SU-DHL-6 (cell line): ENCODE results near the gene SHROOM1.

Experiments used
- H2AFZ ChIP-seq: fragments of 200-600 bp; sonication (generic); 2 replicates; pipeline ENCODE4 v1.6.1; 2014; ENCODE audit warnings: low read depth, mild to moderate bottlenecking, moderate library complexity, mixed read lengths, antibody characterized with exemption, low read length; ENCODE audit not compliant: severe bottlenecking
- H3F3A ChIP-seq: fragments of 200-600 bp; shearing (Covaris generic); 2 replicates; pipeline ENCODE4 v1.6.0; 2016; ENCODE audit warnings: antibody characterized with exemption, mild to moderate bottlenecking; ENCODE audit not compliant: insufficient read depth
- H3K27ac ChIP-seq: fragments of 200-600 bp; sonication (generic); 2 replicates; pipeline ENCODE4 v1.5.1; 2016; ENCODE audit warnings: low read depth, mild to moderate bottlenecking, low read length, moderate library complexity, mixed read lengths
- H3K27me3 ChIP-seq: fragments of 200-600 bp; sonication (generic), shearing (Covaris generic); 2 replicates; pipeline ENCODE4 v1.6.0; 2014; ENCODE audit warnings: mild to moderate bottlenecking, low read length
- H3K36me3 ChIP-seq: fragments of 200-600 bp; sonication (generic); 2 replicates; pipeline ENCODE4 v1.6.1; 2014; ENCODE audit warnings: mild to moderate bottlenecking, low read length, mixed read lengths
- H3K4me2 ChIP-seq: fragments of 300-600, 200-600 bp; shearing (Covaris generic), sonication (generic); 2 replicates; pipeline ENCODE4 v1.6.0; 2014; ENCODE audit warnings: low read length, low read depth, mild to moderate bottlenecking; ENCODE audit not compliant: poor library complexity, severe bottlenecking
- H3K4me3 ChIP-seq: fragments of 200-600 bp; sonication (generic); 2 replicates; pipeline ENCODE4 v1.5.1; 2014; ENCODE audit warnings: antibody characterized with exemption, low read length, mild to moderate bottlenecking, mixed read lengths; ENCODE audit not compliant: insufficient read depth, poor library complexity, severe bottlenecking
- H3K79me2 ChIP-seq: fragments of 200-600 bp; sonication (generic); 2 replicates; pipeline ENCODE4 v1.6.1; 2014; ENCODE audit warnings: mild to moderate bottlenecking, low read length, moderate library complexity; ENCODE audit not compliant: insufficient read depth
- H3K9ac ChIP-seq: fragments of 200-600 bp; sonication (generic); 2 replicates; pipeline ENCODE4 v1.7.0; 2014; ENCODE audit warnings: mild to moderate bottlenecking, low read length
- H3K9me2 ChIP-seq: fragments of 200-600 bp; sonication (generic); replicated peaks from 2 replicates; pipeline ENCODE4 v1.6.1; 2014; ENCODE audit warnings: low read length; ENCODE audit not compliant: insufficient read depth
- H3K9me3 ChIP-seq: fragments of 200-600 bp; sonication (generic); 2 replicates; pipeline ENCODE4 v1.6.1; 2014; ENCODE audit warnings: low read length, mixed read lengths; ENCODE audit not compliant: insufficient read depth
- H4K20me1 ChIP-seq: fragments of 200-600 bp; sonication (generic); 2 replicates; pipeline ENCODE4 v1.6.1; 2014; ENCODE audit warnings: low read depth, mild to moderate bottlenecking, antibody characterized with exemption, low read length, moderate library complexity, mixed read lengths
- EZH2phosphoT487 ChIP-seq: fragments of 200-600 bp; sonication (generic), shearing (Covaris generic); conservative IDR thresholded peaks from 2 replicates; pipeline ENCODE4 v1.6.1; 2018; ENCODE audit warnings: mild to moderate bottlenecking, antibody characterized with exemption, low read length, moderate library complexity, mixed read lengths
- TF ChIP-seq, protein P1 (sequence below): fragments of 200-600 bp; sonication (generic); IDR thresholded peaks from one replicate; pipeline ENCODE4 v1.5.1; 2017; ENCODE audit warnings: antibody characterized with exemption, mild to moderate bottlenecking, low read length, moderate library complexity; ENCODE audit not compliant: insufficient read depth, poor library complexity, severe bottlenecking

SHROOM1 gene

DNA sequence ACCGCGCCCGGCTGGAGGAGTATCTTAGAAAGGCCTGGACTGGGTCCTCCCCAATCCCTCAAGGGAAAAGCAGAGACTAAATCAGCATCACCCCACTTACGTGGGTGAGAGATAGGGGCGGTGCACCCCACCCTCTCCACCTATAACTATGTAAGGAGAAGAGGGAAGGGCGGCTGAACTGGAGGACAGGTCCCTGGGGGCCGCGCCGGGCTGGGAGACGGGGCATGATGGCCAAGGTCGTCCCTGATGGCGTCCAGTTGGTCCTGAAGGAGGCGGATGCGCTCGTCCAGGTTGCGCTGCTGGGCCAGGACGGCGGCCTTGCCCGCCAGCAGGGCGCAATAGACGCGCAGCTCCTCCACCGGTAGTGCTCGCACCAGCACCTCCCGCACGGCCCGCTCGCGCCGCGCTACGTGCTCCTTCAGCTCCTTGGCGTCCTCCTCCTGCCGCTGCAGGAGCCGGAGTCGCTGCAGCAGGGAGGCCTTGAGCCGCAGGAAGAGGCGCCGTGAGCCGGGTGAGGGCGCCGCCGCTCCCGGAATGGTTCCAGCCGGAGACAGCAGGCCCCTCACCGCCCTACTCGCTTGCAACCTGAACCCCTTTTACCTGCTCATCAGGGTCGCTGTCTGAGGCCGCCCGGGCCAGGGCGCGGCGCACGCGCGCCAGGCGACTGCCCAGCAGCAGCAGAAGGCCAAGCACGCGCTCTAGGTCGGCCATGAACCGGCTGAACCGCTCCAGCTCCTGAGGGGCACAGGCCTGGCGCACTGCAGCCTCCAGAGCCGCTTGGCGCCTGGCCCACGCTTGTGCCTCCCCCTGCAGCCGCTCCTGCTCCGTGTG lies 7.6 kb downstream of the SHROOM1 start:
- H3K9me3 ChIP-seq, result no peaks in the 10 kb centered on the region
- no peaks in the 10 kb centered on the region for H3K9me2 ChIP-seq
- no peaks in the 10 kb centered on the region for H3K36me3 ChIP-seq
- TF ChIP-seq EZH2phosphoT487, result no peak
- TF ChIP-seq, protein P1, sequence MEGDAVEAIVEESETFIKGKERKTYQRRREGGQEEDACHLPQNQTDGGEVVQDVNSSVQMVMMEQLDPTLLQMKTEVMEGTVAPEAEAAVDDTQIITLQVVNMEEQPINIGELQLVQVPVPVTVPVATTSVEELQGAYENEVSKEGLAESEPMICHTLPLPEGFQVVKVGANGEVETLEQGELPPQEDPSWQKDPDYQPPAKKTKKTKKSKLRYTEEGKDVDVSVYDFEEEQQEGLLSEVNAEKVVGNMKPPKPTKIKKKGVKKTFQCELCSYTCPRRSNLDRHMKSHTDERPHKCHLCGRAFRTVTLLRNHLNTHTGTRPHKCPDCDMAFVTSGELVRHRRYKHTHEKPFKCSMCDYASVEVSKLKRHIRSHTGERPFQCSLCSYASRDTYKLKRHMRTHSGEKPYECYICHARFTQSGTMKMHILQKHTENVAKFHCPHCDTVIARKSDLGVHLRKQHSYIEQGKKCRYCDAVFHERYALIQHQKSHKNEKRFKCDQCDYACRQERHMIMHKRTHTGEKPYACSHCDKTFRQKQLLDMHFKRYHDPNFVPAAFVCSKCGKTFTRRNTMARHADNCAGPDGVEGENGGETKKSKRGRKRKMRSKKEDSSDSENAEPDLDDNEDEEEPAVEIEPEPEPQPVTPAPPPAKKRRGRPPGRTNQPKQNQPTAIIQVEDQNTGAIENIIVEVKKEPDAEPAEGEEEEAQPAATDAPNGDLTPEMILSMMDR, result no peak
- no peak overlapping the region for H3K9ac ChIP-seq
- H3K79me2 ChIP-seq, result no peaks in the 10 kb centered on the region
- no peaks in the 10 kb centered on the region for H4K20me1 ChIP-seq
- no peak overlapping the region for H3K4me2 ChIP-seq
- H3F3A ChIP-seq, result no peaks in the 10 kb centered on the region
- no peak overlapping the region for H3K27ac ChIP-seq
- H2AFZ ChIP-seq, result no peak overlapping the region
- H3K4me3 ChIP-seq, result no peak overlapping the region
- no peaks in the 10 kb centered on the region for H3K27me3 ChIP-seq

DNA sequence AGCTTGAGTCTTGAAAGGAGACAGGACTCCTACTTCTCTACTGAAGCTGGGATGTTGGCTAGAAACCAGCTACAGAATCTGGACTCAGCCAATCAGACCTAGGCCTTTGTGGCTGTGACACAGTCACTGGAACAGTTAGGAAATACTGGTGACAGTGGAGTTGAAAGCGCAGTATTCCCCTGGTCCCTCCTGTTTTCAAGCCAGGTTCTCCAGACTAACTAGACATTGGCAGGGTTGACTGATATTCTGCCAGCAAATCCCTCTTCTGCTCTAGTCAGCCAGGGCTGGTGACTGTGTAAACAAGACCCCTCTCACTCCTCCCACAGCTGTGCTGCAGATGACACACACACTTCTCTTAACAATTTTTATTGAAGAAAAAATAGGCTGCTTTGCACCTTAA lies 8.7 kb downstream of the SHROOM1 start:
- TF ChIP-seq, protein P1, result no peak
- no peak for TF ChIP-seq EZH2phosphoT487
- Histone ChIP-seq H3K4me2 (no peak overlapping the region), H3K27me3 (no peaks in the 10 kb centered on the region)

DNA sequence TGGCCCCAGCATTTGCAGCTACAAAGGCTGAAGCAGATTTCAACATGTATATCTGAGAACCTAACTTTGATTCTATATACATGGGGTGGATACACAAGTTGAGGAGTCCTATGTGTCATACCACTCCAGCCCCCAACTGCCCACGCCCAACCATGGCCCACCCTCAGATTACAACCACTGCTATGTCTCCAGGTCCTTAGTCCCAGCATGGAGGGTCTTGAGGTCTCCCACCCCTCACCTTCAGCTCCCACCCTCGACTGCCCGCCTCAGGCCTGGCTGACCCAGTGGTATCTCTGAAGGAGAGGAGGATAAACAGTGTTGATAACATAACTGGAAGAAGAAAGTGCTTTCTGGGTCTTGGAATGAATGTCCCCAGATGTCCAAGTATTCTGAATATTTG lies 9.1 kb downstream of the SHROOM1 start:
- Histone ChIP-seq H3K9me3 (no peaks in the 10 kb centered on the region), H3K36me3 (no peaks in the 10 kb centered on the region), H3K4me2 (no peak overlapping the region), H3K4me3 (no peak overlapping the region), H2AFZ (no peak overlapping the region), H4K20me1 (no peaks in the 10 kb centered on the region), H3K27me3 (no peaks in the 10 kb centered on the region), H3K27ac (no peak overlapping the region), H3K79me2 (no peaks in the 10 kb centered on the region), H3K9ac (no peak overlapping the region), H3F3A (no peaks in the 10 kb centered on the region), H3K9me2 (no peaks in the 10 kb centered on the region)
- no peak for TF ChIP-seq EZH2phosphoT487
- TF ChIP-seq, protein P1, result no peak

More for the DNA sequence above, 8.7 kb downstream of the SHROOM1 start:
- H3K9me3 ChIP-seq, result no peaks in the 10 kb centered on the region
- no peak overlapping the region for H3K27ac ChIP-seq
- H3F3A ChIP-seq, result no peaks in the 10 kb centered on the region
- H3K9ac ChIP-seq, result no peak overlapping the region
- H4K20me1 ChIP-seq, result no peaks in the 10 kb centered on the region
- no peak overlapping the region for H2AFZ ChIP-seq
- no peaks in the 10 kb centered on the region for H3K79me2 ChIP-seq
- no peak overlapping the region for H3K4me3 ChIP-seq
- H3K9me2 ChIP-seq, result no peaks in the 10 kb centered on the region
- H3K36me3 ChIP-seq, result no peaks in the 10 kb centered on the region
